ENCODE measurements around the gene PREX1.

Gene PREX1

GRCh38 chr20:48615871-48616270 is 211.9 kb downstream of the PREX1 start:
- no peak for DNase-seq

DNA sequence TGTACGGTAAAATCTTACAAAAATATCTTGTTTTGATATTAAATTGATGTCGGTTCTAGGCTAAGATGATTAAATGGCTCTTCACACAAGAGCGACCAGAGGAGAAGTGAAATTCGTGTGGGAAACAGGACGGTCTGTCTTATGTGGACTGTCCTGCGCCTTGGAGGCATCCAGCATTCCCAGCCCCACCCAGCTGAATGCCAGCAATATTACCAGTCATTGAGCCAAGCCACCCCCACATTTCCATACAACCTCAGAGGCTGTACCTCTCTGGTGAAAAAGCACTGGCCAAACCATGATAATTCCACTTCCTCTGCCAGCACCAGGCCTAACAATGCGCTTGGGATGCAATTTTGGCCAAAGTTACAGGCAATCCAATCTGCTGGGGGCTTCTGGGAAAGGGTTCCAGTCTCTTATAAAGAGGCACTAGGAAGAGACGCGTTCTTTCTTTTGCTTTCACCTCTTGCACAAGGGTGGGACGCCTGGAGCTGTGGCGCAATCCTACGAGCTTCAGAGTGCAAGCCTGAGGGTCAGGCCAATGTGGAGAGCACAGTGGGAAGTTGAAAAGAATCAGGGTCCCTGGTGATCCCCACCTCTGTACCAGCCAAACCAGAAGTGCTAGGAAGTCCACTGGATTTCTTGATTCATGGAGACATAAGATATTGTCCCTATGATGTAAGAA is 213.1 kb downstream of the PREX1 start:
- DNase-seq: no peak

- no peak for DNase-seq
Observed at GRCh38 chr20:48613926-48614325, 213.9 kb downstream of the PREX1 start.

GRCh38 chr20:48612335-48612734 is 215.5 kb downstream of the PREX1 start:
- no peak for DNase-seq

DNA sequence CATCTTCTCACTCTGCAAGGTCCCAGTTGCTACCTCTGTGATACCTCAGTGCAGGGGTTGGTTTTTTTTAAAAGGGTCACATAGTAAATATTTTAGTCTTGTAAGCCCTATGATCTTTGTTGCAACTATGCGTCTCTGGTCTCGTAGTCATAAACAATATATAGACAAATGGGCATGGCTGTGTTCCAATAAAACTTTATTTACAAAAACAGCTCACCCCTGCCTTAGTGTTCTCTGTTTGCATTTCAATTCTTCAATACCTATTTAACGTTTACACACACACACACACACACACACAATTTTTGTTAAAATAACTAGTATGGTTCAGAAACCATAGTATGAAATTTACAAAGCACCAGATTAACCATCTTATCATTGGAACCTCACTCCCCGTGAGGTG is 216.8 kb downstream of the PREX1 start:
- DNase-seq: no peak

GRCh38 chr20:48609491-48609978 is 218.3 kb downstream of the PREX1 start:
- DNase-seq: no peak

- no peak for DNase-seq
Observed at GRCh38 chr20:48608756-48609155, 219.0 kb downstream of the PREX1 start.

GRCh38 chr20:48607544-48607865 is 220.3 kb downstream of the PREX1 start:
- no peak for DNase-seq

DNA sequence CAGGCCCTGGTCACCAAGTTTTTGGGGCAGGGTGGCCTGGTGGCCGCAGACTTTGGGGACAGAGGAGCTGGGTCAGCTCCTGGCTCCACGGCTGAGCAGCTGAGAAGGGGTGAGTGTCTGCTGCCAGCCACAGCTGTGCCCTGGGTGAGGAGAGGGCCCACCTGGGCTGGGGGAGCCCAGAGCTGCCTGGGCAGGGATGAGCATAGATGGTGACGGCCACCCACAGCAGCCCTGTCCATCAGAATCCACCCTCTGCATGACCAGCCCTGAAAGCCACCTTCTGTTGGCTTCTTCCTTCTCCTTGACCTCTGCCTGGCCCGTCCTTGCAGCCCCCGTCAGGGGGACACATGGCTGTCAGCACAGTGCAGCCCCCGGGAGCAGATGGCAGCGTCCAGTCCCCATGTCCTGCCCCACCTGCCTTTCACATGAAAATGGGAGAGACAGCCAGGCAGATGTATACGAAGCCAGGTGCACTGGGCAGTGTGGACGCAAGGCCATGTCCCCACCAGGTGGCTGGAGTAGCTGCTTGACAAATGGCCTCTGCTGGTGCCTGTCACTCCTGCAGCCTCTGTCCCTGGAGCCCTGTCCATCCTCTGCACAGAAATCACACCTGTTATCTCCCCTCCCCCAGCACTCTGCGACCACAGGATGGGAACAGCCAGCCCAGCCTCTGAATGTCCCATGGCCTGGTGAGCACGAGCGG is 220.8 kb downstream of the PREX1 start:
- no peak for DNase-seq

- DNase-seq: no peak
Observed at GRCh38 chr20:48606172-48606840, 221.5 kb downstream of the PREX1 start.

GRCh38 chr20:48605364-48606171 is 222.2 kb downstream of the PREX1 start:
- no peak for DNase-seq

- DNase-seq: no peak
Observed at GRCh38 chr20:48604936-48605335, 222.9 kb downstream of the PREX1 start.

- no peak for DNase-seq
Observed at GRCh38 chr20:48604426-48604825, 223.4 kb downstream of the PREX1 start.

DNA sequence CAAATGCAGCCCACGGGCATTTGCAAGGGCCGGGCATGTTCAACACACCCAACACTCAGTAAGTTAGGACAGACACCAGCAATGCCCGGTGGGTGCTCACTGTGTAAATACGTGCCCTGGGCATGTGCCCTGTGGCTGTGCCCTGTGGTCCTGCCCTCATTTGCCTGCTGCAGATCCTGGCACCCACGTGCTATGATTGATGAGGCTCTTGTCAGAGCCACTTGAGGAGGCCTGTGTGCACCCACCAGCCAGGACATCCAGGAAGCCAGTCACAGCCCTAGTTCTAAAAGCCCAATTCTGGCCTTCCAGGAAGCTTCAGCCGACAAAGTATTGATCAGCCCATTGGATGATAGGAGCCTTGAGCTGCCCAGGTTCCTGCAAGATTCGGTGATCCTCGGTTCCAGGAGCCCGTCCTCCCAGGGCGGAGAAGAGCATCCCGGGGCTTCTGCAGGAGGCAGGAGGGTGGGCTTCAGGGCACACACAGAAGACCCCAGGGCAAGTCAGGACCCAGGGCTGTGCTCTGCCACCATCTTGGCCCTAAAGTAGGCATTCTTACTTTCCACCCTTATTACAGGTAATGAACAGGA is 223.9 kb downstream of the PREX1 start:
- DNase-seq: no peak

GRCh38 chr20:48603116-48603818 is 224.5 kb downstream of the PREX1 start:
- DNase-seq: no peak

DNA sequence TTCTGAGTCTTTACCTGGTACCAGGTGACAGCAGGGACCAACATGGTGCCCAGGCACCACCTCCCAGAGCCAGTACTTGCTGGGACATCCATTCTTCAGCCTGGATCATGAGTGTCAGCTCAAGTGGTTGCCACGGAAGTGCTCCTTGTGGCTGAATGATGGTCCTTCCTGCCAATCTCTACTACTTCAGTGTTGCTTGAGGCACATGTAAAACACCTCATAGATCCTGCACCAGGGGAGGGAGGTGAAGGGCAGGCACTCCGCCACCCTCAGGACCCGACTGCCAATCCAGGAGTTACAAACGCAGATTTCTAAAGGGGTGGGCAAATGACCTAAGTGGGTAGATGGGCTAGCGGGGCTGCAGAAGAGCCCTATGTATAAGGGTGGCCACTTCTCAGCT is 226.0 kb downstream of the PREX1 start:
- DNase-seq: no peak

GRCh38 chr20:48600470-48600945 is 227.3 kb downstream of the PREX1 start:
- no peak for DNase-seq

DNA sequence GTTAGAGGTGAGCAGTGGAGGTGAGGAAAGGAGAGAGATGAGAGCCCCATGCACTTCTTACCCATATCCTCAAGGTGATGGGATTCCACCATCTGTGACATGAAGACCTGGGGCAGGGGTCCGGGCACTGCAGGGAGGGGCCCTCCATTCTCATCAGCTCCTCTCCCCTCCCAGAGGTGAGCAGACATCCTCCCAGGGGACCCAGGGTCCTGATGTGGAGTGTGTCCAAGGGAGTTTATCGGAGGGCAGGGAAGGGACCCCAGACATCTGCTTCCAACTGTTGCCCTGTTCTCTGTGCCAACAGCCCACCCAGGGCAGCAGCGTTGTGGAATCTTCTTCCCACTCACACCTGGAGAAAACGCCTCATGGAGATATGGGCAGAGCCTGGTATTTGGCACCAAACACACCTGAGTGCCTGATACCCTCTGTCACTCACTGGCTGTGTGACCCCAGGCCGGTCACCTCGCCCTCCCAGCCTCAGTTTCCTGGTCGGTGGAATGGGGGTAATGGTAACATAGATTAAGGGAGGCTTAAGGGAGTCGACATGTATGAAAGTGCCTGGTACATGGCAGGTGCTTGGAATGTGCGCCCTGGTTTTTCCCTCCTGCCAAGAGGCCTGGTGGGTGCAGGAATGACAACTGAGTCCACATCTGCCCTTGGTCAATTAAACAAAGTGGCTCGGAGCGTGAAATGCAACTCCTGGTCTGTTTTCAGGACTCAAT is 227.9 kb downstream of the PREX1 start:
- DNase-seq: no peak

GRCh38 chr20:48599106-48599747 is 228.6 kb downstream of the PREX1 start:
- DNase-seq: no peak

All from anterior cingulate cortex (tissue), 58 donors.